ENCODE data around the gene CRB3.

CRB3 gene

GRCh38 chr19:6470173-6470572 is 6.1 kb downstream of the CRB3 start:
- DNase-seq: no peak

DNA sequence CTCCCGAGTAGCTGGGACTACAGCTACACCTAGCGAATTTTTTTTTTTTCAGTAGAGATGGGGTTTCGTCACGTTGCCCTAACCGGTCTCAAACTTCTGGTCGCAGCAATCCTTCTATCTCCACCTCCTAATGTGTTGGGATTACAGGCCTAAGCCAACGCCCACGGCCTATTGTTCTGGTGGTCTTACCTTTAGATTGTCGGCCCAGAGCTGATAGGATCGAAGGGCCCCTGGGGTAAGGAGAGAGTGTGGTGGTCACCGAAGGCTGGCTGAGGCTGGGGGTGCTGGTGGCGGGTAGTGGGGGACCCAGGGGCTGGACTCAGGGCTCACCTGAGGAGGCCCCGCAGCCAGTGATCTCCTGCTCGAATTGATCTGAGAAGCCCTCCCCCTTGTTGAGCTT is 7.0 kb downstream of the CRB3 start:
- DNase-seq: no peak

DNA sequence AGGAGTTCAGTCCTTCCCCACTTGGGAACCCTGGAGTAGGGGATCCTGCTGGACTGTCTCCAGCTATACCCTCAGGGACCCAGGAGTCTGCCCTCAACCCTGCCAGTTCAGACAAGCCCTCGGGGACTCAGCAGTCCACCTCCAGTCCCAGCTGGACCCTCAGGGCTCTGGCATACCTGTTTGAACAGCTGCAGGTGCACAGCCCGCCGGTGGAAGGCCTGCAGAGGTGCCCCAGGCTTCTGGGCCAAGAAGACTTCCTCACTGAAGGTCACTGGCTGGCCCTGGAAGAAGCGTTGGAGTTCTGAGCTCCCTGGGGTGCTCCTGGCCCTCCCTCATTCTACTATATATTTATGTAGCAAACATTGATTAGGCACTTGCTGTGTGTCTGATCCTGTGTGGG is 8.6 kb downstream of the CRB3 start:
- DNase-seq: no peak

DNA sequence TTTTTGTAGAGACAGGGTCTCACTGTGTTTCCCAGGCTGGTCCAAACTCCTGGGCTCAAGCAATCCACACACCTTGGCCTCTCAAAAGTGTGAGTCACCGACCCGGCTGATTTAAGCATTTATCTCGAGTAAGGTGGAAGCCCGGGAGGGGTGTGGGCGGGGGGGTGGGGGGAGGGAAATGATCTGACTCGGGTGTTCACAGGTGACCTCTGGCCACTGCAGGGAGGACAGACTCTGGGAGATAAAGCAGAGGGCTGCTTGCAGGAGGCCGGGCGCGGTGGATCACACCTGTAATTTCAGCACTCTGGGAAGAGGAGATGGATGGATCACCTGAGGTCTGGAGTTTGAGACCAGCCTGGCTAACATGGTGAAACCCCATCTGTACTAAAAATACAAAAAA is 9.6 kb downstream of the CRB3 start:
- no peak for DNase-seq

GRCh38 chr19:6475321-6476108 is 11.4 kb downstream of the CRB3 start:
- no peak for DNase-seq

GRCh38 chr19:6476155-6476895 is 12.3 kb downstream of the CRB3 start:
- DNase-seq: no peak

- DNase-seq: no peak
Measured at GRCh38 chr19:6476896-6477431, 12.9 kb downstream of the CRB3 start.

DNA sequence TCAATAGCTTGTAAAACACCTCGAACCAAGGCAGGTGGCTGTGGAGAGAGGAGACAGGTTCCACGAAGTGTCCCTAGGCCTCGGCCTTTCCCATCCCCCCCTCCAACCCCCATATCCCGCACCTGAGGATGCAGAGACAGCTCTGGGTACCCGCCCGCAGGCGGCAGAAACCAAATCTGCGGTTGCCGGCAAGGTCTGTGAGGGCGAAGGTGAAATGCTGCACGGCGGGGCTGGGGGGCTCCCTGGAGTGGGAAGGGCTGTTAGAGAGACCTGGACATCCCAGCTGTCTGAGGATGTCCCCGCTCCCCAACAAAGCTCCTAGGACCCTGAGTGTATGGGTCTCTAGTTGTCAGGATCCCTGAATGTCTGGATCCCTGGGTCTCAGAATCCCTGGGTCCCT is 14.7 kb downstream of the CRB3 start:
- DNase-seq: no peak

DNA sequence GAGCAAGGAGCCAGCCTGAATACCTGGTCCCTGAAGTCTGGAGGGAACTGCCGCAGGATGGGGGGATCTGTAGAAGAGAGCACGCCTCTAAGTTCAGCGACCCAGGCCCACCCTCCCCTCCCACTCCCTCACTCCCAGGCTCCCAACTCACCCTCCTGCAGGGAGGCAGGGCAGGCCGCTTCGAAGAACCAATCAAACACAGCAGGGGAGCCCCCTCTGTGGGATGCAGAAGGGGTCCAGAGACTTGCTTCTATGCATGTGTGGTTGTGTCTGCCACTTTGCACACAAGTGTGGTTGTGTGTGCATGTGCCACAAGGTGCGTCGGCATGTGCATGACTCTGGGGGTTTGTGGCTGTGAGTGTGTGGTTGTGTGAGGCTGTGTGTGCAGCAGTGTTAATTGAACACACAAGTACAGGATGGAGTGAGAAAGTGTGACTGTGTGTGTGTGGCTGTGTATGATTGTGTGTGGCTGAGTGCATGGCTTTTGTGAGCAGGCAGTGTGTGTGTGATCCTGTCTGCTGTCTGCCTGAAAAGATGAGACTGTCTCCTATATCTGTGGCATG is 15.8 kb downstream of the CRB3 start:
- DNase-seq: no peak

- DNase-seq: no peak
Measured at GRCh38 chr19:6480848-6481415, 16.9 kb downstream of the CRB3 start.

DNA sequence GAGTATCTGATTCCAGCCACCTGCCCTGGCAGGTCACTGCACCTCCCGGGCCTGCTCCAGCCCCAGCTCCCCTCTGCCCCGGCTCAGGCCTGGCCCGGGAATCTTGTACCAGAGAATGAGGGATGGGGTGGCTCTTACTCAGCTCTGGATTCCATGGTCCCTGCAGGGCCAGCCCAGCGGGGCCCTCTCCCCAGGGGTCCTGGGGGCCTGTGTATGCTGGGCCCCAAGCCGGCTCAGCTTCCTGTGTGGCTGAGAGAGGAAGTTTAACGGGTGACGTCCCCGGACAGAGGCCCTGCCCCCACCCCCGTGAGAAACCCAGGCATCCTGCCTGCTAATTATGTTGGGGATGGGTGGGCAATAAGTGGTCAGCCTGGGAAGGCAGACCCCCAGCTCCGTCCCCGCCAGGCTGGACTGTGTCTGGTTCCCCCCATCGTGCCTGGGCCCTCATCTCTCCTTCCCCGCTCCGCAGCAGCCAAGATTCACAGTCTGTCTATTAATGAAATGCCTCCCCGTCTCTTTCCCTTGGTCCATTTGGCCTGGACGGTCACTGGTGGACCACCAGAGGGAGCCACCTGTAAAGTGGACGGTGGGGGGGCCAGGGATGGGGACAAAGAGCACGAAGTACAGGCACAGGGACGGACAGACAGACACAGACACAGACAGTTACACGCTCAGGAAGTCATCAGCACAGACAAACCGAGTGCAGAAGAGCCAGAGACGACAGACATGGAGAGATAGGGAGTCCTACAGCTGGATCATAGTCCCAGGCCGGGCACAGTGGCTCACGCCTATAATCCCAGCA is 17.7 kb downstream of the CRB3 start, which contains the start of gene DENND1C:
Gene DENND1C, minus strand, starts transcription at position 247 of the 802 bp plus-strand sequence. Its CDS starts 92 bp downstream, at position 155.
- DNase-seq: no peak

DNA sequence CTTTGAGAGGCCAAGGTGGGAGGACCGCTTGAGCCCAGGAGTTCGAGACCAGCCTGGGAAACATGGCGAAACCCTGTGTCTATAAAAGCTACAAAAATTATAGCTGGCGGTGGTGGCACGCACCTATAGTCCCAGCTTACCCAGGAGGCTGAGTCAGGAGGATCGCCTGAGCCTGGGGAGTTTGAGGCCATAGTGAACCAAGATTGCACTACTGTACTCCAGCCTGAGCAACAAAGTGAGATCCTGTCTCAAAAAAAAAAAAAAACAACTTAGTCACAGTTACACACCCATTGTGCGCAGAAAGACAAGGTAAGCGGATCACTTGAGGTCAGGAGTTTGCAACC is 18.2 kb downstream of the CRB3 start:
- no peak for DNase-seq

- no peak for DNase-seq
Measured at GRCh38 chr19:6483235-6483634, 19.2 kb downstream of the CRB3 start.

GRCh38 chr19:6484230-6484629 is 20.2 kb downstream of the CRB3 start:
- no peak for DNase-seq

- no peak for DNase-seq
Measured at GRCh38 chr19:6484831-6485230, 20.8 kb downstream of the CRB3 start.

- no peak for DNase-seq
Measured at GRCh38 chr19:6489278-6490061, 25.4 kb downstream of the CRB3 start.

- no peak for DNase-seq
Measured at GRCh38 chr19:6490134-6490533, 26.1 kb downstream of the CRB3 start.

DNA sequence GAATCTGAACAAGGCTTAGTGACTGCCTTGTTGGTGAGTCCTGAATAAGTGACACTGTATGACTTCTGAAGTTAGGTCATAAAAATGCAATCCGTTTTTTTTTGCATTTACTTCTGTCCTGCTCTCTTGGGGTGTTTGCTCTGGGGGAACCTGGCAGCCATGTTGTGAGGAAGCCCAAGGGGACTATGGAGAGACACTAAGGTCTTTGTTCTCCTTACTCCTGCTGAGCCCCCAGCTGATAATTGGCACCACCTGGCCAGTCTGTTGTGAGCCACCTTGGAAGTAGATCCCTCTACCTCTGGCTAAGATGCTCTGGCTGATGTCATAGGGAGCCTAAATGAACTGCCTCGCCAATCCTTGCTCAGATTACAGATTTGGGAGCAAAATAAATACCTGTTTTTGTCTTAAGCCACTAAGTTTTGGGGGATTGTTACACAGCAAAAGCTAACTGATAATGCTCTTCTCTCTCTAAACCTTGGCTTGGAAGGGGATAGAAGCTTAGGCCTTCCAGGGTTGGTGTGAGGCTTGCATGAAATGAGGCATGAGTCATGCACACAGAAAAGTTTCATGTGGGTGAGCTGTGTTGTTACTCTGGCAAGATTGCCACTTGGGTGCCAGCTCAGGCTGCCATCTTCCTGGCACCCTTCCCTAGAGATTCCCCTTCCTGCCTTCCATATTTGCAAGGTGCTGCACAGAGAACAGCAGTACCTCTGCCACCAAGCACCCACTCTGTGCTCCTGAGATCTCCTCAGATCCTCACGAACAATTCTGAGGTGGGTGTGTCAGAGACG is 27.9 kb downstream of the CRB3 start:
- DNase-seq: no peak

DNA sequence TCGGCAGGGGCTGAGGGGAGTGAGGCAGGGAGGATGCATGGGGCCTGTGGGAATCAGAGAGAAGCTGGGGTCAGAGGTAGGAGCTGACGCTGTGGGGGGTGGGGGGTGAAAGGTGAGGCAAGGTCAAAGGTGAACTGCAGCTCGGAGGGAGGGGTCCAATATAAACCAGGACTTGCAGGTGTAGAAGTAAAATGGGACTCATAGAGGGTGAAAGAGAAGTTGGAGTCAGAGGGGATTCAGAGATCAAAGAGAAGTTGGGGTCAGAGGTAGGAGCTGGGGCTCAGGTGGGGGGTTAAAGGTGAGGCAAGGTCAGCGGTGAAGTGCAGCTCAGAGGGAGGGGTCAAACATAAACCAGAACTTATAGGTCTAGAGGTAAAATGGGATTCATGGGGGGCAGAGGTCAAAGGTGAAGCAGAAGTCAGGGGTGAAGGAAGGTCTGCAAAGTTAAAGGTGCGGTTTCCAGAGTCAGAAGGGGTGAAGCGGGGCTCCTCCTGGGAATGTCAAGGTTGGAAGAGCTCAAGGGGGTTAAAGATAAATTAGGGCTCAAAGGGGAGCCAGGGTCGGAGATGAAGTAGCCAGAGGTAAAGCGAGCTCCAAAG is 30.5 kb downstream of the CRB3 start:
- no peak for DNase-seq

- no peak for DNase-seq
Measured at GRCh38 chr19:6495947-6496346, 31.9 kb downstream of the CRB3 start.
